HEK293 (cell line): ENCODE data around the gene KLC1.

ENCODE experiments used
- CTCF ChIA-PET: fragments of 350-600 bp; formaldehyde crosslinking; extraction: SDS; loops from one replicate; lab custom pipeline; 2021; ENCODE audit warnings: antibody characterized with exemption; lab: Yijun Ruan, JAX
- POLR2A ChIA-PET: fragments of 300-600 bp; formaldehyde crosslinking; extraction: SDS; loops from one replicate; lab custom pipeline; 2020; ENCODE audit warnings: antibody characterized with exemption, inconsistent platforms; lab: Yijun Ruan, JAX
- H3K27ac ChIP-seq: fragments of 200-500 bp; sonication (Bioruptor generic); 2 replicates; pipeline ENCODE4 v1.5.1; 2014; ENCODE audit warnings: low read depth, low read length, control low read depth, inconsistent platforms; ENCODE audit errors: extremely low read depth
- H3K36me3 ChIP-seq, 2 experiments: fragments of 200-500 bp in 1 of 2; sonication (Bioruptor generic) in 1 of 2; 1 replicate in 1 of 2; 2 replicates in 1 of 2; pipeline ENCODE4 v1.5.1; 2014 to 2017; ENCODE audit warnings: inconsistent platforms in 2 of 2, low read length in 2 of 2; ENCODE audit not compliant: control insufficient read depth in 2 of 2, insufficient read depth in 1 of 2
- H3K4me1 ChIP-seq: fragments of 200-500 bp; sonication (Bioruptor generic); 2 replicates; pipeline ENCODE4 v1.5.1; 2014; ENCODE audit warnings: mild to moderate bottlenecking, low read length, inconsistent platforms; ENCODE audit not compliant: control insufficient read depth, insufficient read depth
- H3K4me3 ChIP-seq: 2 replicates; pipeline ENCODE4 v1.5.1; 2011; ENCODE audit warnings: low read depth, mild to moderate bottlenecking, control low read depth, low read length, moderate library complexity
- H3K9me3 ChIP-seq: fragments of 200-500 bp; sonication (Bioruptor generic); 2 replicates; pipeline ENCODE4 v1.5.1; 2014; ENCODE audit warnings: low read depth, low read length, inconsistent platforms; ENCODE audit not compliant: control insufficient read depth, insufficient read depth
- FEZF1 ChIP-seq: fragments of 450-650 bp; formaldehyde crosslinking; IDR thresholded peaks from 2 replicates; pipeline ENCODE4 v1.5.1; 2016; ENCODE audit warnings: missing biosample characterization, missing genetic modification characterization
- GLIS1 ChIP-seq: fragments of 450-650 bp; formaldehyde crosslinking; IDR thresholded peaks from 2 replicates; pipeline ENCODE4 v1.5.1; 2016; ENCODE audit warnings: missing biosample characterization, missing genetic modification characterization
- GLIS2 ChIP-seq: fragments of 450-650 bp; formaldehyde crosslinking; IDR thresholded peaks from 2 replicates; pipeline ENCODE4 v1.5.1; 2016; ENCODE audit warnings: missing biosample characterization, missing genetic modification characterization
- HOXA7 ChIP-seq: sonication (generic); formaldehyde crosslinking; IDR thresholded peaks from 2 replicates; pipeline ENCODE4 v1.8.1; 2022; ENCODE audit warnings: missing genetic modification reagents, borderline replicate concordance
- KLF9 ChIP-seq: fragments of 450-650 bp; formaldehyde crosslinking; IDR thresholded peaks from 2 replicates; pipeline ENCODE4 v1.5.1; 2016; ENCODE audit warnings: missing biosample characterization, missing genetic modification characterization, low read depth
- RBAK ChIP-seq: fragments of 450-650 bp; formaldehyde crosslinking; IDR thresholded peaks from 2 replicates; pipeline ENCODE4 v1.5.1; 2016; ENCODE audit warnings: missing biosample characterization, missing genetic modification characterization
- ZBTB17 ChIP-seq: fragments of 450-650 bp; formaldehyde crosslinking; IDR thresholded peaks from 2 replicates; pipeline ENCODE4 v1.5.1; 2016; ENCODE audit warnings: missing biosample characterization, missing genetic modification characterization
- ZBTB21 ChIP-seq: fragments of 450-650 bp; formaldehyde crosslinking; IDR thresholded peaks from 2 replicates; pipeline ENCODE4 v1.5.1; 2017; ENCODE audit warnings: missing biosample characterization, missing genetic modification characterization
- ZFP41 ChIP-seq: fragments of 450-650 bp; formaldehyde crosslinking; IDR thresholded peaks from 2 replicates; pipeline ENCODE4 v1.5.1; 2016; ENCODE audit warnings: missing biosample characterization, missing genetic modification characterization, borderline replicate concordance
- ZNF155 ChIP-seq: fragments of 450-650 bp; formaldehyde crosslinking; IDR thresholded peaks from 2 replicates; pipeline ENCODE4 v1.5.1; 2016; ENCODE audit warnings: missing biosample characterization, missing genetic modification characterization
- ZNF23 ChIP-seq: fragments of 450-650 bp; formaldehyde crosslinking; IDR thresholded peaks from 2 replicates; pipeline ENCODE4 v1.5.1; 2016; ENCODE audit warnings: missing biosample characterization, missing genetic modification characterization, borderline replicate concordance
- ZNF248 ChIP-seq: fragments of 450-650 bp; formaldehyde crosslinking; IDR thresholded peaks from 2 replicates; pipeline ENCODE4 v1.5.1; 2017; ENCODE audit warnings: missing biosample characterization, missing genetic modification characterization
- ZNF350 ChIP-seq: fragments of 450-650 bp; formaldehyde crosslinking; IDR thresholded peaks from 2 replicates; pipeline ENCODE4 v1.5.0; 2017; ENCODE audit warnings: missing biosample characterization, mild to moderate bottlenecking, missing genetic modification characterization
- ZNF391 ChIP-seq: fragments of 450-650 bp; formaldehyde crosslinking; IDR thresholded peaks from 2 replicates; pipeline ENCODE4 v1.5.1; 2016; ENCODE audit warnings: low read depth, missing biosample characterization, missing genetic modification characterization, borderline replicate concordance
- ZNF513 ChIP-seq: fragments of 450-650 bp; IDR thresholded peaks from 2 replicates; pipeline ENCODE4 v1.5.1; 2018; ENCODE audit warnings: missing biosample characterization, missing genetic modification characterization
- ZNF571 ChIP-seq: fragments of 450-650 bp; formaldehyde crosslinking; IDR thresholded peaks from 2 replicates; pipeline ENCODE4 v1.5.0; 2017; ENCODE audit warnings: missing biosample characterization, missing genetic modification characterization
- ZNF654 ChIP-seq: fragments of 450-650 bp; formaldehyde crosslinking; IDR thresholded peaks from 2 replicates; pipeline ENCODE4 v1.5.1; 2016; ENCODE audit warnings: low read depth, missing biosample characterization, missing genetic modification characterization
- ZNF670 ChIP-seq: fragments of 450-650 bp; formaldehyde crosslinking; IDR thresholded peaks from 2 replicates; pipeline ENCODE4 v1.5.1; 2016; ENCODE audit warnings: missing biosample characterization, missing genetic modification characterization, low read depth
- ZNF791 ChIP-seq: fragments of 450-650 bp; formaldehyde crosslinking; IDR thresholded peaks from 2 replicates; pipeline ENCODE4 v1.5.1; 2016; ENCODE audit warnings: missing biosample characterization, missing genetic modification characterization
- TF ChIP-seq, protein P1 (sequence below): fragments of 450-650 bp; formaldehyde crosslinking; IDR thresholded peaks from 2 replicates; pipeline ENCODE4 v1.5.1; 2016; ENCODE audit warnings: missing biosample characterization, missing genetic modification characterization
- TF ChIP-seq, protein P2 (sequence below): fragments of 450-650 bp; formaldehyde crosslinking; IDR thresholded peaks from 2 replicates; pipeline ENCODE4 v1.5.1; 2016; ENCODE audit warnings: missing biosample characterization, missing genetic modification characterization
- TF ChIP-seq, protein P3 (sequence below): fragments of 450-650 bp; formaldehyde crosslinking; IDR thresholded peaks from 2 replicates; pipeline ENCODE4 v1.5.1; 2016; ENCODE audit warnings: missing biosample characterization, missing genetic modification characterization

The KLC1 gene

GRCh38 chr14:103659631-103660030 lies 30.6 kb downstream of the KLC1 start:
- TF ChIP-seq, protein P1, sequence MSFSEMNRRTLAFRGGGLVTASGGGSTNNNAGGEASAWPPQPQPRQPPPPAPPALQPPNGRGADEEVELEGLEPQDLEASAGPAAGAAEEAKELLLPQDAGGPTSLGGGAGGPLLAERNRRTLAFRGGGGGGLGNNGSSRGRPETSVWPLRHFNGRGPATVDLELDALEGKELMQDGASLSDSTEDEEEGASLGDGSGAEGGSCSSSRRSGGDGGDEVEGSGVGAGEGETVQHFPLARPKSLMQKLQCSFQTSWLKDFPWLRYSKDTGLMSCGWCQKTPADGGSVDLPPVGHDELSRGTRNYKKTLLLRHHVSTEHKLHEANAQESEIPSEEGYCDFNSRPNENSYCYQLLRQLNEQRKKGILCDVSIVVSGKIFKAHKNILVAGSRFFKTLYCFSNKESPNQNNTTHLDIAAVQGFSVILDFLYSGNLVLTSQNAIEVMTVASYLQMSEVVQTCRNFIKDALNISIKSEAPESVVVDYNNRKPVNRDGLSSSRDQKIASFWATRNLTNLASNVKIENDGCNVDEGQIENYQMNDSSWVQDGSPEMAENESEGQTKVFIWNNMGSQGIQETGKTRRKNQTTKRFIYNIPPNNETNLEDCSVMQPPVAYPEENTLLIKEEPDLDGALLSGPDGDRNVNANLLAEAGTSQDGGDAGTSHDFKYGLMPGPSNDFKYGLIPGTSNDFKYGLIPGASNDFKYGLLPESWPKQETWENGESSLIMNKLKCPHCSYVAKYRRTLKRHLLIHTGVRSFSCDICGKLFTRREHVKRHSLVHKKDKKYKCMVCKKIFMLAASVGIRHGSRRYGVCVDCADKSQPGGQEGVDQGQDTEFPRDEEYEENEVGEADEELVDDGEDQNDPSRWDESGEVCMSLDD (tag by site-specific recombination) = no peak
- no peak for TF ChIP-seq KLF9 (tag by site-specific recombination)
- TF ChIP-seq ZNF513 (tag by site-specific recombination) = no peak
- TF ChIP-seq ZNF571 = no peak

GRCh38 chr14:103662029-103662428 lies 33.0 kb downstream of the KLC1 start:
- H3K4me1 ChIP-seq = no peaks in the 10 kb centered on the region
- no peak overlapping the region for H3K27ac ChIP-seq
- POLR2A ChIA-PET = no interaction called here
- no peak overlapping the region for H3K4me3 ChIP-seq
- TF ChIP-seq RBAK (tag by site-specific recombination) (no peak), ZFP41 (no peak), GLIS2 (tag by site-specific recombination) (no peak), ZBTB17 (tag by site-specific recombination) (no peak), ZNF654 (no peak), ZBTB21 (tag by site-specific recombination) (no peak), ZNF23 (tag by site-specific recombination) (no peak), FEZF1 (no peak), ZNF350 (tag by site-specific recombination) (no peak), ZNF791 (tag by site-specific recombination) (no peak), GLIS1 (tag by site-specific recombination) (no peak), ZNF248 (tag by site-specific recombination) (no peak), ZNF670 (tag by site-specific recombination) (no peak), HOXA7 (CRISPR knock-in tag) (no peak), ZNF391 (tag by site-specific recombination) (no peak), ZNF155 (tag by site-specific recombination) (no peak)
- TF ChIP-seq, protein P2, sequence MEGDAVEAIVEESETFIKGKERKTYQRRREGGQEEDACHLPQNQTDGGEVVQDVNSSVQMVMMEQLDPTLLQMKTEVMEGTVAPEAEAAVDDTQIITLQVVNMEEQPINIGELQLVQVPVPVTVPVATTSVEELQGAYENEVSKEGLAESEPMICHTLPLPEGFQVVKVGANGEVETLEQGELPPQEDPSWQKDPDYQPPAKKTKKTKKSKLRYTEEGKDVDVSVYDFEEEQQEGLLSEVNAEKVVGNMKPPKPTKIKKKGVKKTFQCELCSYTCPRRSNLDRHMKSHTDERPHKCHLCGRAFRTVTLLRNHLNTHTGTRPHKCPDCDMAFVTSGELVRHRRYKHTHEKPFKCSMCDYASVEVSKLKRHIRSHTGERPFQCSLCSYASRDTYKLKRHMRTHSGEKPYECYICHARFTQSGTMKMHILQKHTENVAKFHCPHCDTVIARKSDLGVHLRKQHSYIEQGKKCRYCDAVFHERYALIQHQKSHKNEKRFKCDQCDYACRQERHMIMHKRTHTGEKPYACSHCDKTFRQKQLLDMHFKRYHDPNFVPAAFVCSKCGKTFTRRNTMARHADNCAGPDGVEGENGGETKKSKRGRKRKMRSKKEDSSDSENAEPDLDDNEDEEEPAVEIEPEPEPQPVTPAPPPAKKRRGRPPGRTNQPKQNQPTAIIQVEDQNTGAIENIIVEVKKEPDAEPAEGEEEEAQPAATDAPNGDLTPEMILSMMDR (tag by site-specific recombination) = no peak
- TF ChIP-seq, protein P3, sequence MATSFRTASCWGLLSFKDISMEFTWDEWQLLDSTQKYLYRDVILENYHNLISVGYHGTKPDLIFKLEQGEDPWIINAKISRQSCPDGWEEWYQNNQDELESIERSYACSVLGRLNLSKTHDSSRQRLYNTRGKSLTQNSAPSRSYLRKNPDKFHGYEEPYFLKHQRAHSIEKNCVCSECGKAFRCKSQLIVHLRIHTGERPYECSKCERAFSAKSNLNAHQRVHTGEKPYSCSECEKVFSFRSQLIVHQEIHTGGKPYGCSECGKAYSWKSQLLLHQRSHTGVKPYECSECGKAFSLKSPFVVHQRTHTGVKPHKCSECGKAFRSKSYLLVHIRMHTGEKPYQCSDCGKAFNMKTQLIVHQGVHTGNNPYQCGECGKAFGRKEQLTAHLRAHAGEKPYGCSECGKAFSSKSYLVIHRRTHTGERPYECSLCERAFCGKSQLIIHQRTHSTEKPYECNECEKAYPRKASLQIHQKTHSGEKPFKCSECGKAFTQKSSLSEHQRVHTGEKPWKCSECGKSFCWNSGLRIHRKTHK (tag by site-specific recombination) = no peak
- TF ChIP-seq, all 188 proteins: peak for 0
- CTCF ChIA-PET = no interaction called here
- H3K36me3 ChIP-seq = peaks cover 50 to 77% of the 10 kb centered on the region in 2 experiments
- no peaks in the 10 kb centered on the region for H3K9me3 ChIP-seq

More at GRCh38 chr14:103659631-103660030, 30.6 kb downstream of the KLC1 start:
- Histone ChIP-seq H3K27ac (no peak overlapping the region), H3K36me3 (peaks cover 43 to 89% of the 10 kb centered on the region in 2 experiments), H3K9me3 (no peaks in the 10 kb centered on the region), H3K4me3 (no peak overlapping the region), H3K4me1 (no peaks in the 10 kb centered on the region)
- ChIA-PET CTCF (no interaction called here), POLR2A (no interaction called here)
